ENCODE results near the gene TRIO.

The TRIO gene

DNA sequence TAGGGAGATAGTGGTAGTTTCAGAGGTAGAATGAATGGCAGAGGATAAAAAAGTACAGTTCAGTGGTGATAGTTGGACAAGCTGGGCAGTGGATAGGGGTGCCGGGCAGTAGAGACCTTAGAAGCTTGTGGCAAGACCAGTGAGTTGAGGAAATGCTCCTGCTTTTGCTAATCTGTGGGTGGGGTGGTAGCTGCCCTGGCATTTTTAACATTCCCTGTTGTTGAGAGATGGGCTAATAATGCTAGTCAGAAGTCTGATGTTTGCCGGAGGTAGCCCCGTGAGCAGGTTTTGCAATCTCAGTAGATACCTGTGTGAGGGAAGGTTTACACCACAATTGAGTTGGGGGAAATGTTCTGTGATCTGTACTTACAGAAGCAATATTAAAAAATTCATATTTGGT lies 91.1 kb downstream of the TRIO start:
- TF ChIP-seq CSDC2 (CRISPR knock-in tag; IDR thresholded peaks at IDR 0.05) = no peak
- no peak for TF ChIP-seq ZFP30 (CRISPR knock-in tag; IDR thresholded peaks at IDR 0.05)
- TF ChIP-seq ESRRG (CRISPR knock-in tag; IDR thresholded peaks at IDR 0.05) = no peak
- no peak for TF ChIP-seq TOX (CRISPR knock-in tag; IDR thresholded peaks at IDR 0.05; ENCODE audit: borderline replicate concordance)
- no peak; the same call in 2 of the 3 replicates for ATAC-seq

DNA sequence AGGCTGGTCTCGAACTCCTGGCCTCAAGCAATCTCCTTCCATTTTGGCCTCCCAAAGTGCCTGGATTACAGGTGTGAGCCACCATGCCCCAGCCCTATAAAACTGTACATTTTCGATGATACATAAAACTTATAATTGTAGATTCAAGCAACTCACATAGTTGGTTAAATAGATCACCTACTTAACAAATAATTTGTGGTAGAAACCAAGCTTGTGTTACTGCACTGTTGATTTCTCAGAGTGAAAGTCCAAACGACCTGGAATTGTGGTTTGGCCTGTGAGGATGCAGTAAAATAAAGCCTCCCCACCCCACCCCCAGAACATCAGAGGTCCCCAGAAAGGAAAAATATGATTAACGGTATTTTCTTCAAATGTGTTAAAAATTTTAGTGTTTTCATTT lies 92.7 kb downstream of the TRIO start:
- TF ChIP-seq, protein P1, sequence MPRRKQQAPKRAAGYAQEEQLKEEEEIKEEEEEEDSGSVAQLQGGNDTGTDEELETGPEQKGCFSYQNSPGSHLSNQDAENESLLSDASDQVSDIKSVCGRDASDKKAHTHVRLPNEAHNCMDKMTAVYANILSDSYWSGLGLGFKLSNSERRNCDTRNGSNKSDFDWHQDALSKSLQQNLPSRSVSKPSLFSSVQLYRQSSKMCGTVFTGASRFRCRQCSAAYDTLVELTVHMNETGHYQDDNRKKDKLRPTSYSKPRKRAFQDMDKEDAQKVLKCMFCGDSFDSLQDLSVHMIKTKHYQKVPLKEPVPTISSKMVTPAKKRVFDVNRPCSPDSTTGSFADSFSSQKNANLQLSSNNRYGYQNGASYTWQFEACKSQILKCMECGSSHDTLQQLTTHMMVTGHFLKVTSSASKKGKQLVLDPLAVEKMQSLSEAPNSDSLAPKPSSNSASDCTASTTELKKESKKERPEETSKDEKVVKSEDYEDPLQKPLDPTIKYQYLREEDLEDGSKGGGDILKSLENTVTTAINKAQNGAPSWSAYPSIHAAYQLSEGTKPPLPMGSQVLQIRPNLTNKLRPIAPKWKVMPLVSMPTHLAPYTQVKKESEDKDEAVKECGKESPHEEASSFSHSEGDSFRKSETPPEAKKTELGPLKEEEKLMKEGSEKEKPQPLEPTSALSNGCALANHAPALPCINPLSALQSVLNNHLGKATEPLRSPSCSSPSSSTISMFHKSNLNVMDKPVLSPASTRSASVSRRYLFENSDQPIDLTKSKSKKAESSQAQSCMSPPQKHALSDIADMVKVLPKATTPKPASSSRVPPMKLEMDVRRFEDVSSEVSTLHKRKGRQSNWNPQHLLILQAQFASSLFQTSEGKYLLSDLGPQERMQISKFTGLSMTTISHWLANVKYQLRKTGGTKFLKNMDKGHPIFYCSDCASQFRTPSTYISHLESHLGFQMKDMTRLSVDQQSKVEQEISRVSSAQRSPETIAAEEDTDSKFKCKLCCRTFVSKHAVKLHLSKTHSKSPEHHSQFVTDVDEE (CRISPR knock-in tag; IDR thresholded peaks at IDR 0.05) = no peak
- TF ChIP-seq ZNF8 (CRISPR knock-in tag; IDR thresholded peaks at IDR 0.05) (no peak), PPARA (CRISPR knock-in tag; IDR thresholded peaks at IDR 0.05; ENCODE audit: borderline replicate concordance) (no peak)
- no peak for ATAC-seq

DNA sequence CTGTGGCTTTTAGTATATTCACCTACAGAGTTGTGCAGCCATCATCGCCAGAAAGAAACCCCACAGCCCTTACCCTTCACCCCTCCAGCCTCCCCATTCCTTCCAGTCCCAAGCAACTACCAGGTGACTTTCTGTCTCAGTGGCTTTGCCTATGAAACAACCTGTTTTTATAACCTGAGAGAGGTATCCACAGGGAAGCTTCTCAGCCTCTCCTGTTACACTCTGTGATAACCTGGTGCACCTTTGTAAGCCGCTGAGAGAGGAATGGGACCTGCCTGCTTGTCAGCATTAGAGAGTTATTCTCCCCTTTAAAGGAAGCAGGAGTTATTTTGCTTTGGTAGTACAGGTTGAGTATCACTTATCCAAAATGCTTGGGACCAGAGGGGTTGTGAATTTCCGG lies 93.6 kb downstream of the TRIO start:
- ATAC-seq = no peak; the same call in 2 of the 3 replicates

DNA sequence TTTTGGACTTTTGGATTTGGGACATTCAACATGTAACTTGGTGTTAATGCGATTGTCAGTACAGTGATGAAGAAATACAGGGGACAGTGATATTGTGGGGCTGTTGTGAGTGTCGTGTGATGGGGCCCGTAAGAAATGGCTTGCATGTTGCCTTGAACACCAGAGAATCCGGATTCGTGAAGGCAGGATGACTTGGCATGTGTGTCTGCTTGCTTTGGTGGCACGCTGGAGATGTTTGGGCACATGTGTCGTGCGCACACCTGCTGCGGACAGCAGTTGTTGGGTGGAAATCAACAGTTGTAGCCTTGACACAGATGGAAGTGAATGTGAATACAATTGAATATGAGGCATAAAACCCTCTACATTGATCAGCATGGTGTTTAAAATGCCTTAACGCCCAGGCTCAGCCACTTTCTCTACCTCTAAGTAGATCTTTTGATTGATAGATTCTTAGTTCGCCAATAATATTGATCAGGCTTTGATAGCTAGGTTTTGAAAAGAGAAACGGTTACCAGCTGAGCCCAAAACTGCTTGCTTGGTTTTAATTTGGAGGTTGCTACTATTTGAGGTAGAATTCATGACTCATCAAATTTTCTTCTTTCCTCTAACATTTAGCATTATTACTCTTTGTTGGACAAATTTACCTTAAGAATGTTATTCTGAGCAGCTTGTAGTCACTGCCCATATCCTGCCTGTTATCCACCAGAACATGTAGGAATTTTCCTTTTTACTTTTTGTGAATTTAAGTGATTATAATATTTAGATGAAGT lies 94.4 kb downstream of the TRIO start:
- no peak for TF ChIP-seq ISL1 (CRISPR knock-in tag; IDR thresholded peaks at IDR 0.05)
- TF ChIP-seq GLIS3 (CRISPR knock-in tag; IDR thresholded peaks at IDR 0.05) = no peak
- no peak for TF ChIP-seq ZNF70 (CRISPR knock-in tag; IDR thresholded peaks at IDR 0.05)
- TF ChIP-seq ESRRG (CRISPR knock-in tag; IDR thresholded peaks at IDR 0.05) = no peak
- TF ChIP-seq ARNTL (CRISPR knock-in tag; IDR thresholded peaks at IDR 0.05; ENCODE audit: borderline replicate concordance, low read depth) = no peak
- TF ChIP-seq ZFP3 (CRISPR knock-in tag; IDR thresholded peaks at IDR 0.05) = no peak
- no peak for TF ChIP-seq RARB (CRISPR knock-in tag; IDR thresholded peaks at IDR 0.05)
- no peak for TF ChIP-seq PPARA (CRISPR knock-in tag; IDR thresholded peaks at IDR 0.05; ENCODE audit: borderline replicate concordance)
- no peak for TF ChIP-seq ZC3H10 (CRISPR knock-in tag; IDR thresholded peaks at IDR 0.05)
- TF ChIP-seq, protein P2, sequence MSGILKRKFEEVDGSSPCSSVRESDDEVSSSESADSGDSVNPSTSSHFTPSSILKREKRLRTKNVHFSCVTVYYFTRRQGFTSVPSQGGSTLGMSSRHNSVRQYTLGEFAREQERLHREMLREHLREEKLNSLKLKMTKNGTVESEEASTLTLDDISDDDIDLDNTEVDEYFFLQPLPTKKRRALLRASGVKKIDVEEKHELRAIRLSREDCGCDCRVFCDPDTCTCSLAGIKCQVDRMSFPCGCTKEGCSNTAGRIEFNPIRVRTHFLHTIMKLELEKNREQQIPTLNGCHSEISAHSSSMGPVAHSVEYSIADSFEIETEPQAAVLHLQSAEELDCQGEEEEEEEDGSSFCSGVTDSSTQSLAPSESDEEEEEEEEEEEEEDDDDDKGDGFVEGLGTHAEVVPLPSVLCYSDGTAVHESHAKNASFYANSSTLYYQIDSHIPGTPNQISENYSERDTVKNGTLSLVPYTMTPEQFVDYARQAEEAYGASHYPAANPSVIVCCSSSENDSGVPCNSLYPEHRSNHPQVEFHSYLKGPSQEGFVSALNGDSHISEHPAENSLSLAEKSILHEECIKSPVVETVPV (CRISPR knock-in tag; IDR thresholded peaks at IDR 0.05) = no peak
- TF ChIP-seq CSDC2 (CRISPR knock-in tag; IDR thresholded peaks at IDR 0.05) = no peak
- TF ChIP-seq TOX (CRISPR knock-in tag; IDR thresholded peaks at IDR 0.05; ENCODE audit: borderline replicate concordance) = no peak
- no peak; the same call in 1 of the 2 replicates for TF ChIP-seq BACH2 (CRISPR knock-in tag; IDR thresholded peaks at IDR 0.05; ENCODE audit: borderline replicate concordance)
- ATAC-seq = peak; percentile 16; the same call in 2 of the 3 replicates

More for the DNA sequence above, 93.6 kb downstream of the TRIO start:
- TF ChIP-seq ZNF70 (CRISPR knock-in tag; IDR thresholded peaks at IDR 0.05) = no peak
- TF ChIP-seq BACH2 (CRISPR knock-in tag; IDR thresholded peaks at IDR 0.05; ENCODE audit: borderline replicate concordance) = no peak
- TF ChIP-seq, protein P3, sequence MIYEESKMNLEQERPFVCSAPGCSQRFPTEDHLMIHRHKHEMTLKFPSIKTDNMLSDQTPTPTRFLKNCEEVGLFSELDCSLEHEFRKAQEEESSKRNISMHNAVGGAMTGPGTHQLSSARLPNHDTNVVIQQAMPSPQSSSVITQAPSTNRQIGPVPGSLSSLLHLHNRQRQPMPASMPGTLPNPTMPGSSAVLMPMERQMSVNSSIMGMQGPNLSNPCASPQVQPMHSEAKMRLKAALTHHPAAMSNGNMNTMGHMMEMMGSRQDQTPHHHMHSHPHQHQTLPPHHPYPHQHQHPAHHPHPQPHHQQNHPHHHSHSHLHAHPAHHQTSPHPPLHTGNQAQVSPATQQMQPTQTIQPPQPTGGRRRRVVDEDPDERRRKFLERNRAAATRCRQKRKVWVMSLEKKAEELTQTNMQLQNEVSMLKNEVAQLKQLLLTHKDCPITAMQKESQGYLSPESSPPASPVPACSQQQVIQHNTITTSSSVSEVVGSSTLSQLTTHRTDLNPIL (CRISPR knock-in tag; IDR thresholded peaks at IDR 0.05; ENCODE audit: low read depth) = no peak
- TF ChIP-seq, protein P1 (CRISPR knock-in tag; IDR thresholded peaks at IDR 0.05) = no peak
- TF ChIP-seq TCF4 (CRISPR knock-in tag; IDR thresholded peaks at IDR 0.05; ENCODE audit: borderline replicate concordance) = no peak
- TF ChIP-seq, protein P4, sequence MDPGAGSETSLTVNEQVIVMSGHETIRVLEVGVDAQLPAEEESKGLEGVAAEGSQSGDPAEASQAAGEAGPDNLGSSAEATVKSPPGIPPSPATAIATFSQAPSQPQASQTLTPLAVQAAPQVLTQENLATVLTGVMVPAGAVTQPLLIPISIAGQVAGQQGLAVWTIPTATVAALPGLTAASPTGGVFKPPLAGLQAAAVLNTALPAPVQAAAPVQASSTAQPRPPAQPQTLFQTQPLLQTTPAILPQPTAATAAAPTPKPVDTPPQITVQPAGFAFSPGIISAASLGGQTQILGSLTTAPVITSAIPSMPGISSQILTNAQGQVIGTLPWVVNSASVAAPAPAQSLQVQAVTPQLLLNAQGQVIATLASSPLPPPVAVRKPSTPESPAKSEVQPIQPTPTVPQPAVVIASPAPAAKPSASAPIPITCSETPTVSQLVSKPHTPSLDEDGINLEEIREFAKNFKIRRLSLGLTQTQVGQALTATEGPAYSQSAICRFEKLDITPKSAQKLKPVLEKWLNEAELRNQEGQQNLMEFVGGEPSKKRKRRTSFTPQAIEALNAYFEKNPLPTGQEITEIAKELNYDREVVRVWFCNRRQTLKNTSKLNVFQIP (CRISPR knock-in tag; IDR thresholded peaks at IDR 0.05; ENCODE audit: borderline replicate concordance, low read depth) = no peak
- TF ChIP-seq ZNF565 (CRISPR knock-in tag; conservative IDR thresholded peaks at IDR 0.05; ENCODE audit: low read depth) = no peak
- TF ChIP-seq ZFP30 (CRISPR knock-in tag; IDR thresholded peaks at IDR 0.05) = no peak
- no peak for TF ChIP-seq SNAI2 (CRISPR knock-in tag; IDR thresholded peaks at IDR 0.05)
- TF ChIP-seq ISL1 (CRISPR knock-in tag; IDR thresholded peaks at IDR 0.05) = no peak
- TF ChIP-seq ZC3H10 (CRISPR knock-in tag; IDR thresholded peaks at IDR 0.05) = no peak
- no peak for TF ChIP-seq CSDC2 (CRISPR knock-in tag; IDR thresholded peaks at IDR 0.05)
- TF ChIP-seq ARNTL (CRISPR knock-in tag; IDR thresholded peaks at IDR 0.05; ENCODE audit: borderline replicate concordance, low read depth) = no peak
- TF ChIP-seq RARB (CRISPR knock-in tag; IDR thresholded peaks at IDR 0.05) = no peak
- no peak for TF ChIP-seq GLIS3 (CRISPR knock-in tag; IDR thresholded peaks at IDR 0.05)
- TF ChIP-seq ZNF8 (CRISPR knock-in tag; IDR thresholded peaks at IDR 0.05) = no peak
- no peak for TF ChIP-seq ESRRG (CRISPR knock-in tag; IDR thresholded peaks at IDR 0.05)
- no peak for TF ChIP-seq OSR1 (CRISPR knock-in tag; IDR thresholded peaks at IDR 0.05)
